Measurements from ENCODE around the gene ZBTB37. TPM values are rescaled to one million over a fixed set of nuclear protein-coding genes. Genes with fewer than 3 reads are reported as not detected.
A peak's percentile ranks its signal among the peaks of the same experiment; 100 is the strongest.

The ZBTB37 gene
- total RNA-seq, 1 experiment from 2014 or later, result 8.4 TPM

- Histone ChIP-seq H3K9me3 (no peaks in the 10 kb centered on the region), H3K4me3 (ENCODE audit: low read depth, low read length) (peak overlapping the region; percentile 89), H3K27me3 (replicated peaks; ENCODE audit: control insufficient read depth, insufficient read depth, low read length) (no peaks in the 10 kb centered on the region), H3K4me1 (peaks cover 8% of the 10 kb centered on the region), H3K36me3 (ENCODE audit: control insufficient read depth, insufficient read depth, low read length) (no peaks in the 10 kb centered on the region)
- peak overlapping the region; percentile 100 for H3K4me3 Mint-ChIP-seq (ENCODE audit: unreplicated experiment)
- TSS peak; percentile 60 for BruUV-seq (replicated peaks)
- no peaks in the 10 kb centered on the region for H3K27me3 Mint-ChIP-seq (ENCODE audit: insufficient read depth, unreplicated experiment)
- POLR2A ChIA-PET, result interaction anchor here (0.6 to 1.8 kb wide), 5 partner anchors 29 to 447 kb away, joined by 3 to 15 read pairs (median 7); partner anchors contain the start of genes KLHL20 and ZBTB37
- no peaks in the 10 kb centered on the region for H3K9me3 Mint-ChIP-seq (ENCODE audit: unreplicated experiment)
- peak overlapping the region; percentile 100 for H3K27ac Mint-ChIP-seq (ENCODE audit: unreplicated experiment)
- CTCF ChIA-PET, result no interaction called here
- H3K4me1 Mint-ChIP-seq (ENCODE audit: low read depth, unreplicated experiment), result peaks cover 24% of the 10 kb centered on the region
- intact Hi-C loops (cut with micrococcal nuclease; ENCODE audit: unreplicated experiment), result loop anchor here (1.0 to 2.0 kb wide), 5 partner anchors 44 to 404 kb away; partner anchors contain the start of genes KLHL20 and ZBTB37
- no peak for DNase-seq
- no peak for TF ChIP-seq CTCF (IDR thresholded peaks at IDR 0.05; ENCODE audit: insufficient read depth in 1 of 2, low read depth in 1 of 2, low read length in 1 of 2, severe bottlenecking in 1 of 2, unreplicated experiment in 1 of 2)
- peaks cover 47% of the 10 kb centered on the region for H3K36me3 Mint-ChIP-seq (ENCODE audit: insufficient read depth, unreplicated experiment)
These were observed 44.3 kb upstream of the ZBTB37 start for GRCh38 chr1:173823781-173824314.

- peak within 1 kb of the TSS; percentile 100 for H3K27ac Mint-ChIP-seq (ENCODE audit: unreplicated experiment)
- H3K4me1 ChIP-seq, result peaks cover 4% of the 10 kb centered on the region; the same call in 1 of the 2 replicates
- no peak for TF ChIP-seq CTCF (IDR thresholded peaks at IDR 0.05; ENCODE audit: insufficient read depth in 1 of 2, low read depth in 1 of 2, low read length in 1 of 2, severe bottlenecking in 1 of 2, unreplicated experiment in 1 of 2)
- H3K36me3 Mint-ChIP-seq (ENCODE audit: insufficient read depth, unreplicated experiment), result peaks cover 47% of the 10 kb centered on the region
- POLR2A ChIA-PET, result interaction anchor here (0.6 to 1.8 kb wide), 4 partner anchors 44 to 448 kb away, joined by 3 to 15 read pairs (median 5); partner anchors contain the start of genes KLHL20 and ZBTB37
- TSS peak; percentile 87 for BruUV-seq (replicated peaks)
- H3K27me3 ChIP-seq (replicated peaks; ENCODE audit: control insufficient read depth, insufficient read depth, low read length), result no peaks in the 10 kb centered on the region
- H3K36me3 ChIP-seq (ENCODE audit: control insufficient read depth, insufficient read depth, low read length), result no peaks in the 10 kb centered on the region
- peak; percentile 93 to 95 for DNase-seq
- intact Hi-C loops (cut with micrococcal nuclease; ENCODE audit: unreplicated experiment), result loop anchor here (1.0 to 2.0 kb wide), 5 partner anchors 44 to 404 kb away; partner anchors contain the start of genes KLHL20 and ZBTB37
- H3K9me3 Mint-ChIP-seq (ENCODE audit: unreplicated experiment), result no peaks in the 10 kb centered on the region
- H3K4me3 ChIP-seq (ENCODE audit: low read depth, low read length), result peak within 1 kb of the TSS; percentile 89
- CTCF ChIA-PET, result no interaction called here
- no peaks in the 10 kb centered on the region for H3K9me3 ChIP-seq
- H3K27me3 Mint-ChIP-seq (ENCODE audit: insufficient read depth, unreplicated experiment), result no peaks in the 10 kb centered on the region
- H3K4me3 Mint-ChIP-seq (ENCODE audit: unreplicated experiment), result peak within 1 kb of the TSS; percentile 100
- peaks cover 23% of the 10 kb centered on the region for H3K4me1 Mint-ChIP-seq (ENCODE audit: low read depth, unreplicated experiment)
These were observed 43.7 kb upstream of the ZBTB37 start, which contains the start of the genes CENPL and DARS2 for GRCh38 chr1:173824315-173825081. Gene CENPL, minus strand, starts transcription at chr1:173824883. Its CDS starts 13,584 bp downstream, at chr1:173811299. Gene DARS2, plus strand, starts transcription at chr1:173824673. Its CDS starts 557 bp downstream, at chr1:173825230.

DNA sequence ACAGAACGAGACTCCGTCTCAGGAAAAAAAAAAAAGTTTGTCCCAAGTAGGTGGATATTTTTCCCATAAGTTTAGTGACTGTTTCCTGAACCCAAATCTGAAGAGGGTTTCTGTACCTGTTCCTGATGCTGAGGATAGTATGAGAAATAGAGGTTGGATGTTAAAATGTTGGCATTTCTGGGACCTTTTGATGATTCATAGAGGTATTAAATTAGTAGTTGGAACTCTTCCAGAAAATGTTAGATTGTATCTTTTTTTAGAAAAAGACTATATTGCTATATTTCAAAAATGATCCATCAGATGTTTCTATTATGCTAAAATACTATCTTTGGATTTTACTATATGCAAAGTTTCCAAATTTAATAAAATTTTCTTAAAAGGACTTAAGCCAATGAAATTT is 40.6 kb upstream of the ZBTB37 start:
- ChIA-PET POLR2A (no interaction called here), CTCF (interaction anchor here (0.5 kb wide), 1 partner anchor 437 kb away, joined by 11 read pairs; no protein-coding TSS in a partner anchor)
- Mint-ChIP-seq H3K27ac (ENCODE audit: unreplicated experiment) (no peak overlapping the region), H3K4me1 (ENCODE audit: low read depth, unreplicated experiment) (peaks cover 11% of the 10 kb centered on the region), H3K4me3 (ENCODE audit: unreplicated experiment) (no peak overlapping the region), H3K27me3 (ENCODE audit: insufficient read depth, unreplicated experiment) (no peaks in the 10 kb centered on the region), H3K36me3 (ENCODE audit: insufficient read depth, unreplicated experiment) (peaks cover 46% of the 10 kb centered on the region), H3K9me3 (ENCODE audit: unreplicated experiment) (no peaks in the 10 kb centered on the region)
- Histone ChIP-seq H3K4me3 (ENCODE audit: low read depth, low read length) (no peak overlapping the region), H3K27me3 (replicated peaks; ENCODE audit: control insufficient read depth, insufficient read depth, low read length) (no peaks in the 10 kb centered on the region), H3K4me1 (peaks cover 4% of the 10 kb centered on the region; the same call in 1 of the 2 replicates), H3K36me3 (ENCODE audit: control insufficient read depth, insufficient read depth, low read length) (no peaks in the 10 kb centered on the region), H3K9me3 (no peaks in the 10 kb centered on the region)
- intact Hi-C loops (cut with micrococcal nuclease; ENCODE audit: unreplicated experiment), result no loop called here
- no peak for DNase-seq
- no TSS peak for BruUV-seq (replicated peaks)
- TF ChIP-seq CTCF (IDR thresholded peaks at IDR 0.05; ENCODE audit: insufficient read depth in 1 of 2, low read depth in 1 of 2, low read length in 1 of 2, severe bottlenecking in 1 of 2, unreplicated experiment in 1 of 2), result no peak

Data from Caco-2 (cell line).